GM12878 (cell line): ENCODE results near the gene PRSS16.

Source experiments
- BMI1 ChIP-seq: fragments of 450-650 bp; IDR thresholded peaks from 2 replicates; pipeline ENCODE4 v1.6.1; 2016; ENCODE audit warnings: mild to moderate bottlenecking, moderate library complexity, borderline replicate concordance
- CHD4 ChIP-seq: fragments of 200-600 bp; sonication (generic); IDR thresholded peaks from 2 replicates; pipeline ENCODE4 v1.6.1; 2016; ENCODE audit warnings: mild to moderate bottlenecking
- CTCF ChIP-seq, 3 experiments: IDR thresholded peaks in 2 of 3; conservative IDR thresholded peaks in 1 of 3; 2 replicates each; pipeline ENCODE4 v1.5.1; 2011; ENCODE audit warnings: low read depth in 3 of 3, low read length in 3 of 3, mild to moderate bottlenecking in 3 of 3, control low read depth in 2 of 3, moderate library complexity in 2 of 3, inconsistent platforms in 1 of 3, mixed read lengths in 1 of 3; ENCODE audit not compliant: control insufficient read depth in 2 of 3, insufficient read depth in 1 of 3; ENCODE audit errors: extremely low read depth in 1 of 3
- EED ChIP-seq: sonication (generic); IDR thresholded peaks from 2 replicates; pipeline ENCODE4 v1.6.1; 2016; ENCODE audit warnings: antibody characterized with exemption, low read depth
- HCFC1 ChIP-seq: fragments of 150-350 bp; IDR thresholded peaks from 2 replicates; pipeline ENCODE4 v1.6.1; 2014; ENCODE audit warnings: low read length
- HDAC6 ChIP-seq: fragments of 200-600 bp; sonication (generic); IDR thresholded peaks from one replicate; pipeline ENCODE4 v1.8.0; 2017; ENCODE audit warnings: antibody characterized with exemption; ENCODE audit not compliant: unreplicated experiment
- IKZF1 ChIP-seq: fragments of 450-650 bp; conservative IDR thresholded peaks from 2 replicates; pipeline ENCODE4 v1.6.1; 2017; ENCODE audit warnings: antibody characterized with exemption, mild to moderate bottlenecking
- LARP7 ChIP-seq: fragments of 450-650 bp; IDR thresholded peaks from 2 replicates; pipeline ENCODE4 v1.6.1; 2017; ENCODE audit warnings: mild to moderate bottlenecking
- RAD21 ChIP-seq: IDR thresholded peaks from 2 replicates; pipeline ENCODE4 v1.6.1; 2011; ENCODE audit warnings: mild to moderate bottlenecking, low read depth, low read length, moderate library complexity; ENCODE audit not compliant: insufficient read depth
- RFX5 ChIP-seq: IDR thresholded peaks from 2 replicates; pipeline ENCODE4 v1.6.1; 2011; ENCODE audit warnings: low read depth, low read length, improper control_type of control experiment
- SIN3A ChIP-seq: IDR thresholded peaks from 2 replicates; pipeline ENCODE4 v1.6.1; 2012; ENCODE audit warnings: low read depth, low read length, improper control_type of control experiment
- YY1 ChIP-seq: IDR thresholded peaks from 2 replicates; pipeline ENCODE4 v1.6.1; 2011; ENCODE audit warnings: low read depth, mild to moderate bottlenecking, low read length
- ZSCAN29 ChIP-seq: fragments of 450-650 bp; IDR thresholded peaks from 2 replicates; pipeline ENCODE4 v1.6.1; 2017; ENCODE audit warnings: mild to moderate bottlenecking, moderate library complexity

GRCh38 chr6:27260369-27260768 is 12.9 kb downstream of the PRSS16 start:
- TF ChIP-seq IKZF1 (no peak), EED (no peak), LARP7 (no peak), CTCF (IDR thresholded peaks at IDR 0.05 in 2 of 3, conservative IDR thresholded peaks at IDR 0.05 in 1 of 3; ENCODE audit: control insufficient read depth in 2 of 3, extremely low read depth in 1 of 3, insufficient read depth in 1 of 3, low read depth in 3 of 3, low read length in 3 of 3) (no peak), HCFC1 (no peak), SIN3A (no peak), CHD4 (no peak), YY1 (no peak), RAD21 (no peak), RFX5 (no peak), ZSCAN29 (no peak), HDAC6 (no peak), BMI1 (no peak)
